GM13976 (cell line): ENCODE data around the gene OR2F1.

Experiments used
- DNase-seq: peaks from one replicate; pipeline ENCODE4 v3.0.0; 2012; ENCODE audit warnings: low spot score
- CTCF ChIP-seq: IDR thresholded peaks from 2 replicates; pipeline ENCODE4 v1.5.1; 2012; ENCODE audit warnings: borderline replicate concordance, mild to moderate bottlenecking; ENCODE audit not compliant: insufficient read depth; ENCODE audit errors: extremely low read depth, missing control alignments, control extremely low read depth
- in situ Hi-C: fragments of 300-500 bp; cut with MboI; formaldehyde crosslinking; loops from one replicate; pipeline ENCODE4 v1.12.0; 2022; ENCODE audit warnings: low sequenced_read_pairs, mixed read lengths, inconsistent platforms; ENCODE audit not compliant: unreplicated experiment

OR2F1 gene

GRCh38 chr7:143936087-143937009, 18.3 kb upstream of the OR2F1 start:
- DNase-seq, result no peak
- in situ Hi-C loops, result no loop called here
- no peak for TF ChIP-seq CTCF

- DNase-seq, result no peak
- no peak for TF ChIP-seq CTCF
- in situ Hi-C loops, result no loop called here
Observed at GRCh38 chr7:143938379-143939243, 16.0 kb upstream of the OR2F1 start.

GRCh38 chr7:143945423-143945822, 9.2 kb upstream of the OR2F1 start:
- no peak for TF ChIP-seq CTCF
- in situ Hi-C loops, result no loop called here
- no peak for DNase-seq

- in situ Hi-C loops, result no loop called here
- no peak for TF ChIP-seq CTCF
- DNase-seq, result no peak
Observed at GRCh38 chr7:143947111-143947510, 7.5 kb upstream of the OR2F1 start.

- no peak for TF ChIP-seq CTCF
- in situ Hi-C loops, result no loop called here
- no peak for DNase-seq
Observed at GRCh38 chr7:143948733-143949132, 5.9 kb upstream of the OR2F1 start.

GRCh38 chr7:143953421-143953820, 1.2 kb upstream of the OR2F1 start:
- TF ChIP-seq CTCF, result no peak
- in situ Hi-C loops, result no loop called here
- no peak for DNase-seq
